ENCODE data around the gene MRPS33. TPM values are rescaled to one million over a fixed set of nuclear protein-coding genes. Genes with fewer than 3 reads are reported as not detected.

MRPS33 gene
- total and polyA plus RNA-seq, 2 of the 8 experiments (the other 6 are each of a cell fraction or from before 2014, with no cell fraction given): 22.9 to 62.6 TPM

- H4K20me1 ChIP-seq (replicated peaks in 1 of 2; ENCODE audit: control insufficient read depth in 1 of 2, insufficient read depth in 2 of 2, low read length in 2 of 2): no peaks in the 10 kb centered on the region
- no peak overlapping the region for H2BK12ac ChIP-seq (ENCODE audit: low read depth, low read length)
- FAIRE-seq (no peak), DNase-seq (ENCODE audit: low read depth in 1 of 2, low spot score in 2 of 2) (no peak)
- H2BK15ac ChIP-seq (ENCODE audit: low read length): no peak overlapping the region
- no peaks in the 10 kb centered on the region for H3K9me3 ChIP-seq (ENCODE audit: insufficient read depth in 2 of 2, low read depth in 1 of 2, low read length in 1 of 2)
- CTCF ChIA-PET (ENCODE audit: partially characterized antibody): interaction anchor here (1.3 kb wide), 1 partner anchor 26 kb away, joined by 3 read pairs; no protein-coding TSS in a partner anchor
- no peaks in the 10 kb centered on the region for H3K36me3 ChIP-seq (ENCODE audit: control insufficient read depth in 2 of 4, insufficient read depth in 4 of 4, low read length in 3 of 4)
- H4K8ac ChIP-seq (ENCODE audit: extremely low read depth, insufficient read depth, low read length): no peak overlapping the region
- no peak overlapping the region for H3K27ac ChIP-seq (ENCODE audit: low read depth, low read length)
- no peaks in the 10 kb centered on the region for H3K23me2 ChIP-seq (ENCODE audit: low read depth, low read length)
- H3K23ac ChIP-seq (ENCODE audit: insufficient read length): no peak overlapping the region
- no peaks in the 10 kb centered on the region for H3K4me1 ChIP-seq (replicated peaks in 1 of 4; ENCODE audit: control insufficient read depth in 3 of 4, insufficient read depth in 4 of 4, low read length in 3 of 4)
- H3K4me2 ChIP-seq (ENCODE audit: insufficient read depth in 1 of 2, low read depth in 2 of 2, low read length in 2 of 2): no peak overlapping the region
- H3K9ac ChIP-seq (replicated peaks in 1 of 4; ENCODE audit: extremely low read depth in 1 of 4, low read depth in 3 of 4, low read length in 3 of 4): no peak overlapping the region
- no peak overlapping the region for H3K56ac ChIP-seq (replicated peaks; ENCODE audit: insufficient read length, low read depth, low read length)
- no peak for TF ChIP-seq KDM1A (IDR thresholded peaks at IDR 0.05; ENCODE audit: borderline replicate concordance, low read length)
- TF ChIP-seq SP1 (IDR thresholded peaks at IDR 0.05; ENCODE audit: low read depth, low read length): no peak
- TF ChIP-seq ASH2L (IDR thresholded peaks at IDR 0.05; ENCODE audit: low read length): no peak
- TF ChIP-seq ATF2 (IDR thresholded peaks at IDR 0.05; ENCODE audit: low read length): no peak
- TF ChIP-seq EGR1 (IDR thresholded peaks at IDR 0.05; ENCODE audit: borderline replicate concordance, low read depth, low read length): no peak
- no peak for TF ChIP-seq CREB1 (IDR thresholded peaks at IDR 0.05)
- no peak for TF ChIP-seq CBX8 (IDR thresholded peaks at IDR 0.05; ENCODE audit: borderline replicate concordance, low read depth, low read length)
- TF ChIP-seq KDM5A (IDR thresholded peaks at IDR 0.05; ENCODE audit: low read length): no peak
- TF ChIP-seq POU5F1 (IDR thresholded peaks at IDR 0.05; ENCODE audit: low read depth, low read length): no peak
- TF ChIP-seq CTBP2 (IDR thresholded peaks at IDR 0.05; ENCODE audit: borderline replicate concordance, insufficient read depth, insufficient read length, low read length): no peak
- TF ChIP-seq BCL11A (IDR thresholded peaks at IDR 0.05; ENCODE audit: low read depth in 2 of 2, low read length in 2 of 2): no peak
- TF ChIP-seq CBX5 (IDR thresholded peaks at IDR 0.05; ENCODE audit: low read depth, low read length): no peak
- TF ChIP-seq HDAC2 (IDR thresholded peaks at IDR 0.05; ENCODE audit: borderline replicate concordance in 1 of 2, low read depth in 2 of 2, low read length in 2 of 2): no peak
- TF ChIP-seq BRCA1 (IDR thresholded peaks at IDR 0.05; ENCODE audit: low read depth, low read length): no peak
- H3K79me1 ChIP-seq (ENCODE audit: low read depth, low read length): no peaks in the 10 kb centered on the region
- no peak overlapping the region for H2AK5ac ChIP-seq (ENCODE audit: low read depth, low read length)
- no peak overlapping the region for H4K91ac ChIP-seq (replicated peaks; ENCODE audit: insufficient read length, low read length)
- H3K27me3 ChIP-seq (replicated peaks in 1 of 4; ENCODE audit: control insufficient read depth in 3 of 4, extremely low read depth in 1 of 4, insufficient read depth in 3 of 4, low read length in 3 of 4): no peaks in the 10 kb centered on the region
- no peaks in the 10 kb centered on the region for H3K79me2 ChIP-seq (ENCODE audit: control insufficient read depth in 1 of 2, insufficient read depth in 2 of 2, low read length in 2 of 2)
- H4K5ac ChIP-seq (ENCODE audit: insufficient read length, low read depth, low read length): no peak overlapping the region
- H2AFZ ChIP-seq (ENCODE audit: low read length): no peak overlapping the region
- no peak overlapping the region for H3K4me3 ChIP-seq (ENCODE audit: extremely low read depth in 1 of 4, insufficient read depth in 2 of 4, low read depth in 3 of 4, low read length in 4 of 4)
- no peak overlapping the region for H3K14ac ChIP-seq (ENCODE audit: insufficient read length)
- 89% methylated on average over 4 of the region's 4 CpGs; no CpG with 5 or more reads in 1 of the 2 experiments for WGBS, 2 experiments (ENCODE audit: extremely low coverage in 1 of 2, insufficient coverage in 1 of 2, insufficient read length in 1 of 2, insufficient replicate concordance in 2 of 2, low coverage in 1 of 2, low lambda C conversion rate in 2 of 2, missing lambda C conversion rate in 1 of 2)
- H3K4ac ChIP-seq (replicated peaks; ENCODE audit: insufficient read length, low read depth, low read length): no peak overlapping the region
- H3K18ac ChIP-seq (ENCODE audit: extremely low read depth, low read length): no peak overlapping the region
- POLR2A ChIA-PET (ENCODE audit: partially characterized antibody): no interaction called here
- H2BK5ac ChIP-seq (ENCODE audit: low read depth, low read length): no peak overlapping the region
- no peak overlapping the region for H2BK20ac ChIP-seq (ENCODE audit: low read length)
- no peak overlapping the region for H2BK120ac ChIP-seq (replicated peaks; ENCODE audit: low read depth, low read length)
These were observed 28.9 kb upstream of the MRPS33 start for GRCh38 chr7:141043616-141044015.

All from H1 (cell line).